ENCODE data around the gene TUFT1.

The TUFT1 gene

DNA sequence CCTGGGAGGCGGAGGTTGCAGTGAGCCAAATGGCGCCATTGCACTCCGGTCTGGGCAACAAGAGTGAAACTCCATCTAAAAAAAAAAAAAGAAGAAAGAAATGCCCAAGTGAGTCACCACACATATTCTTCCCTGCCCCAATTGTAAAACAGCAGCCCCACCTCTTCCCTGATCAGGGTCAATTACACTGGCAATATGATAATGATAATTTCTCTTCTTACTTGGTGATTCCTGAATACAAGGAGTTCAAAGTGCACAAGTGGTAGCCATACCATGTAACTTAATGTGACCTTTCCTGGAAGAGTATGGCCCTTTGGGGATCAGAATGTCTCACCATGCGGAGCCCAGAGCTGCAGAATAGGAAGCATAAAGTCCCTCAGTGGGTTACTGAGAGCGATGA, 40.7 kb upstream of the TUFT1 start:
- no peak for DNase-seq (ENCODE audit: low read depth)
- TF ChIP-seq, protein P1, sequence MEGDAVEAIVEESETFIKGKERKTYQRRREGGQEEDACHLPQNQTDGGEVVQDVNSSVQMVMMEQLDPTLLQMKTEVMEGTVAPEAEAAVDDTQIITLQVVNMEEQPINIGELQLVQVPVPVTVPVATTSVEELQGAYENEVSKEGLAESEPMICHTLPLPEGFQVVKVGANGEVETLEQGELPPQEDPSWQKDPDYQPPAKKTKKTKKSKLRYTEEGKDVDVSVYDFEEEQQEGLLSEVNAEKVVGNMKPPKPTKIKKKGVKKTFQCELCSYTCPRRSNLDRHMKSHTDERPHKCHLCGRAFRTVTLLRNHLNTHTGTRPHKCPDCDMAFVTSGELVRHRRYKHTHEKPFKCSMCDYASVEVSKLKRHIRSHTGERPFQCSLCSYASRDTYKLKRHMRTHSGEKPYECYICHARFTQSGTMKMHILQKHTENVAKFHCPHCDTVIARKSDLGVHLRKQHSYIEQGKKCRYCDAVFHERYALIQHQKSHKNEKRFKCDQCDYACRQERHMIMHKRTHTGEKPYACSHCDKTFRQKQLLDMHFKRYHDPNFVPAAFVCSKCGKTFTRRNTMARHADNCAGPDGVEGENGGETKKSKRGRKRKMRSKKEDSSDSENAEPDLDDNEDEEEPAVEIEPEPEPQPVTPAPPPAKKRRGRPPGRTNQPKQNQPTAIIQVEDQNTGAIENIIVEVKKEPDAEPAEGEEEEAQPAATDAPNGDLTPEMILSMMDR (conservative IDR thresholded peaks at IDR 0.05; ENCODE audit: low read depth, low read length), result no peak
- no peak overlapping the region for H3K4me3 ChIP-seq (ENCODE audit: low read depth, low read length)

DNA sequence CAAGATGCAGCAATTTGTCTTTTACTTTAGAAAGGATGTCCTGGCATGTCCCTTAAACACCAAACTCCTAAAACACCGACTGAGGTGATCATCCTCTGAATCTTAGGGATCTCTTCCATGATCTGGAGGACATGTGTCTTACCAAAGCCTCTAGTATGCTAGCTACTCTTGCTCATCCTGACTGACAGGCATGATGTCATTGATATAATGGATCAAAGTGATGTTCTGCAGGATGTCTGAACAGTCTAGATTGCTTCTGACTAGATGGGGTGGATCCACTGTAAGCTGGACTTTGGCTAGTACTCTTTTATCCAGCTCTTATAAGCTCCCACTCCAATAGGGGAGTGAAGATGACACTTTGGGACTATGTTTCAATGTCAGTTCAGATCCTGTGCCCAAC, 40.2 kb upstream of the TUFT1 start:
- no peak overlapping the region for H3K4me3 ChIP-seq (ENCODE audit: low read depth, low read length)
- DNase-seq (ENCODE audit: low read depth), result no peak
- TF ChIP-seq, protein P1 (conservative IDR thresholded peaks at IDR 0.05; ENCODE audit: low read depth, low read length), result no peak

DNA sequence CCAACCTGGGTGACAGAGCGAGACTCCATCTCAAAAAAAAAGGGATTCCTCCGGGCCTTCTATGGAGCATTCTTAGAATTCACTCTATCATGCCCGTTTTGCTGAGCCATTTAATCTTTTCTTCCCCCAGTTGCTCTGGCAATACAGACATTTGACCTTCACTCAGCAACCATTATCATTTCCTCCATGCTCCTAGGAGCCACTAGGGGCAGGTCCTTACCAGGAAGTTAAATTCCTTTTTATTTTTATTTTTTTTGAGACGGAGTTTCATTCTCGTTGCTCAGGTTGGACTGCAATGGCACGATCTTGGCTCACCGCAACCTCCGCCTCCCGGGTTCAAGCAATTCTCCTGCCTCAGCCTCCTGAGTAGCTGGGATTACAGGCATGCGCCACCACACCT, 38.6 kb upstream of the TUFT1 start:
- TF ChIP-seq, protein P1 (conservative IDR thresholded peaks at IDR 0.05; ENCODE audit: low read depth, low read length), result peak; percentile 39
- DNase-seq (ENCODE audit: low read depth), result no peak
- no peak overlapping the region for H3K4me3 ChIP-seq (ENCODE audit: low read depth, low read length)

DNA sequence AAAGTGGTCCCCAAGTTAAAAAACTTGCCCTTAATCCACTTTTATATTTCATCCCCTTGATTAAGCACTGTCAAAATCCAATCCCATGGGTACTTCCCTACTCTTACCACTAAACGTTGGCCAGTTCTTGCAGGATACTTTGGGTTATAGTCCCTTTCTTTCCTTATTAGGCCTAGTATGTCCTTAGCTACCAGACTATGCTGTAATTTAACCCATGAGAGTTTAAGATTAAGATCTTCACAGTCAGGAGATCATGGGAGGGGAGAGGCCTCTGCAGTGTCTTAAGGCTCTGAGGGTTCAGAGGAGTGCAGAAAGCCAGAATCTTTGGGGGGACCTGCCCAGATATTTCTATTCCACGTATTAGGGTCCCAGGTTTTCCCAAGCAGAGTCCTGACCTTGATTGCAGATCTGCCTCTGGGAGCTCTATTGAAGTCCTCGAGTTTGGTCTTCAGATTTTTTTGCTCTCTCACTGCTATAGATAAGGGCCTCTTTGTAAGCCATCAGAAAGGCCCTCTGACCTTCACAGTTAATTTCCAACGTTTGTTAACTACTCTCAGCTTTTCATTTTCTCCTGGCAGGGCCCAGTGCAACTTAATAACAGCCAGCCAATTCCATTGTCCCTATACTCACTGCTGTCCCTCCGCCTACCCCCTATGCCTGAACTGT, 37.9 kb upstream of the TUFT1 start:
- no peak for DNase-seq (ENCODE audit: low read depth)
- H3K4me3 ChIP-seq (ENCODE audit: low read depth, low read length), result no peak overlapping the region
- TF ChIP-seq, protein P1 (conservative IDR thresholded peaks at IDR 0.05; ENCODE audit: low read depth, low read length), result no peak

DNA sequence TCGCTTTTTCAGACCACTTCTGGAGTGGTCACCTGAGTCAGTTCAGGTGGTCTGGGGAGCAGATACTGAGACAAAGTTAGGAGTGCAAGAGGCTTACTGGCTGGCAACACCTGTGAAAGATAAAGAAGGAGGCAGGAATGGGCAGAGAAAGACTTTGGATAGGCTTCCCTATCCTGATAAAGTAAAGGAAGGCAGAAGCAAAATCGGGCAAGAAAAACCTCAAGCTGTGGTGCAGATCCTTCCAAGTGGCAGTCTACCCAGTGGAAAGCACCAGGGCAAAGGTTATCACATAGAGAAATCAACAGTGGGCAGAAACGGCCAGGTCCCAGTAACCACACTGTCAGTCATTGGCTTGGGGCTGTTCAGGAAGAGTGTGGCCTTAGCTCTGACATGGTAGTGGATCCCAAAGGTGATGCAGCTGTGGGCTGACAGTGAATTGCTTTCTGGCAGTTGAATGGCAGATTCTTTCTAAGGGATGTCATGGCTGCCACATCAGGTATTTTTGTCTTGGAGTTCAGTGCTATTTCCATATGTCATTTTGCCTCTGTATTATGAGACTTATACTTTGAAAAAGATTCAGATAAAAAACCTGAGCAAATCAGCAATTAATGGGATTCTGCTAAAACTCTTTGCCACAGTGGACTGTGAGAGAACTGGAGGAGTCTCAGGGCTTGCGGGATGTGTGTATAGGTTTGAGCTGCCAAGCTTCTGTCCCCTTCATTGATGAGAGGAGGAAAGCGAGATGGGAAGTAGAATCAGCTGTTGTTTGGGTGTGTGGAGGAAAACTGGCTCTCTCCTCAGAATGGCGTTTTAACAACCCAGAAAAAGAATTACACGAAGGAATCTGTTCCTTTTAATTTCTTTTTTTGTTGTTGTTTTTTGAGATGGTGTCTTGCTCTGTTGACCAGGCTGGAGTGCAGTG, 37.0 kb upstream of the TUFT1 start:
- TF ChIP-seq, protein P1 (conservative IDR thresholded peaks at IDR 0.05; ENCODE audit: low read depth, low read length), result no peak
- DNase-seq (ENCODE audit: low read depth), result no peak
- no peak overlapping the region for H3K4me3 ChIP-seq (ENCODE audit: low read depth, low read length)

DNA sequence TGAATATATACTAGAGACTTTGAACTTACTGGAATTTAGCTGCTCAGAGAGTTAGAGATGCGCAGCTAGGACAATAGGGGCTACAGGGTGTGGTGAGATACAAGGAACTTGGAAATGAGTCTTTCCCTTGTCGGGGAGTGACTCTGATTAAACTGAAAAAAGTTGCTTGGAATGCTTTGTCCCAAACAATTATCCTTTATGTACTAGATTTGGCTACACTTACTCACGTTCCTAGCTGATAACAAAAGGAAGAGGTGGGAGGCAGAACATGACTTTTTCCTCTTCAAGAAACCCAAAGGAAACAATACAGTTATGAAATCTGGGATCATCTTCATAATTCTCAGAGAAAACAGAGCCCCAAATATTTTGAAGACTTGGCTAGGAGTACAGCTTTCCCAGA, 35.9 kb upstream of the TUFT1 start:
- TF ChIP-seq, protein P1 (conservative IDR thresholded peaks at IDR 0.05; ENCODE audit: low read depth, low read length), result no peak
- DNase-seq (ENCODE audit: low read depth), result no peak

More for the DNA sequence above, 35.9 kb upstream of the TUFT1 start:
- no peak overlapping the region for H3K4me3 ChIP-seq (ENCODE audit: low read depth, low read length)

Data from choroid plexus epithelial cell (primary cell).